HG03095 (cell line): Measurements from ENCODE around the gene THUMPD2.

Source experiments
- ATAC-seq: cut with Tn5 transposase; IDR thresholded peaks from one replicate; pipeline ENCODE4 v1.9.1; 2021; ENCODE audit warnings: moderate library complexity; ENCODE audit not compliant: unreplicated experiment

The THUMPD2 gene

GRCh38 chr2:39720970-39721369, 58.1 kb downstream of the THUMPD2 start:
- no peak for ATAC-seq

GRCh38 chr2:39719317-39719716, 59.7 kb downstream of the THUMPD2 start:
- no peak for ATAC-seq

- no peak for ATAC-seq
These were observed 60.6 kb downstream of the THUMPD2 start for GRCh38 chr2:39718483-39718882.

- ATAC-seq = no peak
These were observed 62.0 kb downstream of the THUMPD2 start for GRCh38 chr2:39717067-39717466.

- ATAC-seq = no peak
These were observed 63.2 kb downstream of the THUMPD2 start for GRCh38 chr2:39715822-39716221.

GRCh38 chr2:39715095-39715494, 64.0 kb downstream of the THUMPD2 start:
- no peak for ATAC-seq

- no peak for ATAC-seq
These were observed 66.1 kb downstream of the THUMPD2 start for GRCh38 chr2:39712953-39713352.

- no peak for ATAC-seq
These were observed 68.3 kb downstream of the THUMPD2 start for GRCh38 chr2:39710807-39711206.

- no peak for ATAC-seq
These were observed 71.1 kb downstream of the THUMPD2 start for GRCh38 chr2:39708003-39708402.

GRCh38 chr2:39706945-39707344, 72.1 kb downstream of the THUMPD2 start:
- ATAC-seq = no peak

- no peak for ATAC-seq
These were observed 72.7 kb downstream of the THUMPD2 start for GRCh38 chr2:39706312-39706711.

GRCh38 chr2:39705638-39706037, 73.4 kb downstream of the THUMPD2 start:
- no peak for ATAC-seq

GRCh38 chr2:39704540-39704939, 74.5 kb downstream of the THUMPD2 start:
- ATAC-seq = no peak

- ATAC-seq = no peak
These were observed 75.7 kb downstream of the THUMPD2 start for GRCh38 chr2:39703181-39703872.

GRCh38 chr2:39701137-39701536, 77.9 kb downstream of the THUMPD2 start:
- no peak for ATAC-seq

GRCh38 chr2:39697454-39697853, 81.6 kb downstream of the THUMPD2 start:
- no peak for ATAC-seq

GRCh38 chr2:39696838-39697237, 82.2 kb downstream of the THUMPD2 start:
- no peak for ATAC-seq

- ATAC-seq = no peak
These were observed 82.9 kb downstream of the THUMPD2 start for GRCh38 chr2:39696101-39696553.

- ATAC-seq = no peak
These were observed 85.8 kb downstream of the THUMPD2 start for GRCh38 chr2:39693245-39693644.

- no peak for ATAC-seq
These were observed 89.2 kb downstream of the THUMPD2 start for GRCh38 chr2:39689876-39690275.

- ATAC-seq = no peak
These were observed 89.7 kb downstream of the THUMPD2 start for GRCh38 chr2:39689272-39689841.

GRCh38 chr2:39688181-39688580, 90.9 kb downstream of the THUMPD2 start:
- no peak for ATAC-seq

- no peak for ATAC-seq
These were observed 92.6 kb downstream of the THUMPD2 start for GRCh38 chr2:39686456-39686855.
